Neural crest cell (in vitro differentiated cells): ENCODE results near the gene ZC3HAV1. TPM values are rescaled to one million over a fixed set of nuclear protein-coding genes. Genes with fewer than 3 reads are reported as not detected.
"Not testable (repeated sequence)": the region's sequence is repeated elsewhere in the genome, so short reads cannot be mapped to it uniquely, and the experiment has no call there.

ENCODE experiments used
- DNase-seq: peaks from one replicate; pipeline ENCODE4 v3.0.0; 2021; ENCODE audit warnings: low read depth, mixed read lengths, low spot score
- H3K27ac Mint-ChIP-seq: one replicate; pipeline ENCODE4 v1.8.0; 2021; ENCODE audit warnings: mild to moderate bottlenecking, mixed read lengths; ENCODE audit not compliant: unreplicated experiment
- H3K27me3 Mint-ChIP-seq: 2 replicates; pipeline ENCODE4 v1.8.0; 2021; ENCODE audit warnings: low read depth, mild to moderate bottlenecking, mixed read lengths
- H3K36me3 Mint-ChIP-seq: 2 replicates; pipeline ENCODE4 v1.8.0; 2021; ENCODE audit warnings: low read depth, mild to moderate bottlenecking, mixed read lengths
- H3K4me1 Mint-ChIP-seq: 2 replicates; pipeline ENCODE4 v1.8.0; 2021; ENCODE audit warnings: mixed read lengths
- H3K4me3 Mint-ChIP-seq: one replicate; pipeline ENCODE4 v1.8.0; 2021; ENCODE audit warnings: mild to moderate bottlenecking, mixed read lengths
- H3K9me3 Mint-ChIP-seq: 2 replicates; pipeline ENCODE4 v1.8.0; 2021; ENCODE audit warnings: mixed read lengths
- total RNA-seq: library from RNA; stranded (reverse); gene quantifications from 2 replicates; pipeline ENCODE4 v1.2.1, GENCODE V29; 2021
- TF ChIP-seq, protein P1 (sequence below): fragments of 200-600 bp; sonication (generic); conservative IDR thresholded peaks from 2 replicates; pipeline ENCODE4 v1.5.0; 2021; ENCODE audit warnings: antibody characterized with exemption, mild to moderate bottlenecking

Gene ZC3HAV1
- total RNA-seq, 1 donor from 2014 or later: 19.6 TPM

DNA sequence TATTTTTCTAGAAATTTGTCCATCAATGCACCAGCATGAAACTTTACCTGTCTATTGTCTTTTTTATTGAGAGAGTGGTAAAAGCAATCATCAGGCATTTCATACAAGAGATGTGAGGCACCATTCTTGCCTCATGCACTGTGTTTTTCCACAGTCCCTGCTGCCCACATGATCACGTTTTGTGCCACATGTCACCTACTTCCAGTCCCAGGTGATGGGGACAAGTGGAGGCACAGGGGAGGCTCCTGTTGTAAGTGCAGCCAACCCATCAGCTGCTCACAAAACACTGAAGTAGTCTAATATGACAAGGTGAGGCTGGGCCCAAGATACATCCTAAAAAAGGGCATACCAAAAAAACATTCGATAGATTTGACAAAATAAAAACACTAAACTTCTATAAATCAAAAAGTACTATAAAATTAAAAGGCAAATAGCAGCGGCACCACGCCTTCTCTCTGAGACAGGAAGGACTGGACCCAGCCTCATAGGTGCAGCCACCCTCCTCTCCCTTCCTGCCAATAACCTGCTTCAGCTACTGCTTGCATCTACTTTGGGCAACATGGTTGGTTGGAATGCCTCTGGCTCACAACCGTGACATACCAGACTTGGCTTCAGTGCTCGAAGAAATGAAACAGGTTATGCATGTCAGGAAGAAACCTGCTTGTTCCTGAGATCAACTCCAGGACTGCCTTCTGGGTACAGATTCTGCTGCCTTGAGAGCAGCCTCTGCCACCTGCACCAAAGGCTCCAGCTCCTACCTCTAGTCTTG is 76.0 kb downstream of the ZC3HAV1 start:
- H3K4me1 Mint-ChIP-seq: no peaks in the 10 kb centered on the region
- no peaks in the 10 kb centered on the region for H3K36me3 Mint-ChIP-seq
- peaks cover 7% of the 10 kb centered on the region for H3K27me3 Mint-ChIP-seq
- TF ChIP-seq, protein P1, sequence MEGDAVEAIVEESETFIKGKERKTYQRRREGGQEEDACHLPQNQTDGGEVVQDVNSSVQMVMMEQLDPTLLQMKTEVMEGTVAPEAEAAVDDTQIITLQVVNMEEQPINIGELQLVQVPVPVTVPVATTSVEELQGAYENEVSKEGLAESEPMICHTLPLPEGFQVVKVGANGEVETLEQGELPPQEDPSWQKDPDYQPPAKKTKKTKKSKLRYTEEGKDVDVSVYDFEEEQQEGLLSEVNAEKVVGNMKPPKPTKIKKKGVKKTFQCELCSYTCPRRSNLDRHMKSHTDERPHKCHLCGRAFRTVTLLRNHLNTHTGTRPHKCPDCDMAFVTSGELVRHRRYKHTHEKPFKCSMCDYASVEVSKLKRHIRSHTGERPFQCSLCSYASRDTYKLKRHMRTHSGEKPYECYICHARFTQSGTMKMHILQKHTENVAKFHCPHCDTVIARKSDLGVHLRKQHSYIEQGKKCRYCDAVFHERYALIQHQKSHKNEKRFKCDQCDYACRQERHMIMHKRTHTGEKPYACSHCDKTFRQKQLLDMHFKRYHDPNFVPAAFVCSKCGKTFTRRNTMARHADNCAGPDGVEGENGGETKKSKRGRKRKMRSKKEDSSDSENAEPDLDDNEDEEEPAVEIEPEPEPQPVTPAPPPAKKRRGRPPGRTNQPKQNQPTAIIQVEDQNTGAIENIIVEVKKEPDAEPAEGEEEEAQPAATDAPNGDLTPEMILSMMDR: no peak
- no peak for DNase-seq
- H3K9me3 Mint-ChIP-seq: no peaks in the 10 kb centered on the region
- H3K27ac Mint-ChIP-seq: no peak overlapping the region
- no peak overlapping the region for H3K4me3 Mint-ChIP-seq

DNA sequence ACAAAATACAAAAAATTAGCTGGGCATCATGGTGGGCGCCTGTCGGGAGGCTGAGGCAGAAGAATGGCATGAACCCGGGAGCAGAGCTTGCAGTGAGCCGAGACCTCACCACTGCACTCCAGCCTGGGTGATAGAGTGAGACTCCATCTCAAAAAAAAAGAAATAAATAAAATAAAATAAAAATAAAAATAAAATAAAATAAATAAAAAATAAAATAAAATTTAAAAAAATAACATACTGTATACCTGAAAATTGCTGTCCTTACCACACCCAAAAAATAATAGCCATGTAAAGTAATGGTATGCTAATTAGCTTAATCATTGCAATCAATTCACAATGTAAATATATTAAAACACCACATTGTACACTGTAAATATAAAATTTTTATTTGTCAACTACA is 77.0 kb downstream of the ZC3HAV1 start:
- TF ChIP-seq, protein P1: no peak
- Mint-ChIP-seq H3K27ac (no peak overlapping the region), H3K4me3 (no peak overlapping the region), H3K27me3 (peaks cover under 1% of the 10 kb centered on the region), H3K4me1 (no peaks in the 10 kb centered on the region), H3K9me3 (no peaks in the 10 kb centered on the region), H3K36me3 (no peaks in the 10 kb centered on the region)
- DNase-seq: no peak

DNA sequence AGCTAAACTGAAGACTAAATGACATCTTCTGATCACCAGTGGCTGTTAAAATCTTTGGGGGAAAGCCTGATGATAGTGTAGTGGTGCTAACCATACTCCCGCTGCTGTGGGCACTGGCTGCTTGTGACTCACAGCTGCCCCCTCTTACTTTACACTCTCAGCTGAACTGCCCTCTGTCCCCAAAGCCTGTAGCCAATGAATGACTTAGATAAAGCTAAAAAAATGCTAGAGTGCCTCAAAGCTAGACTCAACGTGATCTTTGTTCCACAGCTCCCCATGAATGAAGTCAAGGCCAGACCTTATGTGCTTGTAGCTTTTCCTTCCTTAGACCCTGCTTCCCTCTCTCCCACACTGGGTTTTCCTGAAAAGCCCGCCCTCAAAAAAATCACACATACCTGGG is 80.2 kb downstream of the ZC3HAV1 start:
- DNase-seq: no peak
- Mint-ChIP-seq H3K27ac (no peak overlapping the region), H3K4me1 (no peaks in the 10 kb centered on the region), H3K36me3 (no peaks in the 10 kb centered on the region), H3K4me3 (no peak overlapping the region), H3K27me3 (no peaks in the 10 kb centered on the region), H3K9me3 (no peaks in the 10 kb centered on the region)
- TF ChIP-seq, protein P1: no peak

DNA sequence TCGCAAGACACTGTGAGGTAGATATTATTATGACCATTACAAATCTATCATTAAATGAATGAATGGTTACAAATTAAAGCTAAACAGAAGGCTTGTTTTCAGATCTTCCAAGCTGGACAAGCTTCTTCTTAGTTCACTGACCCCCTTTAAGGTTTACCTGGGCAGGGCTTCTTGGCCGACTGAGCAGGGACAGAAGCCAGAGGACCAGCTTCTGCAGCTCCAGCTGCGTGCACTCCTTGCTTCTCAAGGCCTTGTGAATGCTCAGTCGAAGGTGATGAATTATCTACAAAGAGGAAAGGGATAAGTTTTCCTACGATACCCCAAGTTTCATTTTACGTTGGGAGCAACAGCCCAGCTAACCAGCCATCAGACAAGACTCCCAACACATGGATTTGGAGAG is 83.0 kb downstream of the ZC3HAV1 start:
- no peak overlapping the region for H3K27ac Mint-ChIP-seq
- H3K36me3 Mint-ChIP-seq: no peaks in the 10 kb centered on the region
- no peak for DNase-seq
- TF ChIP-seq, protein P1: no peak
- no peaks in the 10 kb centered on the region for H3K9me3 Mint-ChIP-seq
- no peaks in the 10 kb centered on the region for H3K4me1 Mint-ChIP-seq
- H3K27me3 Mint-ChIP-seq: no peaks in the 10 kb centered on the region
- no peak overlapping the region for H3K4me3 Mint-ChIP-seq

DNA sequence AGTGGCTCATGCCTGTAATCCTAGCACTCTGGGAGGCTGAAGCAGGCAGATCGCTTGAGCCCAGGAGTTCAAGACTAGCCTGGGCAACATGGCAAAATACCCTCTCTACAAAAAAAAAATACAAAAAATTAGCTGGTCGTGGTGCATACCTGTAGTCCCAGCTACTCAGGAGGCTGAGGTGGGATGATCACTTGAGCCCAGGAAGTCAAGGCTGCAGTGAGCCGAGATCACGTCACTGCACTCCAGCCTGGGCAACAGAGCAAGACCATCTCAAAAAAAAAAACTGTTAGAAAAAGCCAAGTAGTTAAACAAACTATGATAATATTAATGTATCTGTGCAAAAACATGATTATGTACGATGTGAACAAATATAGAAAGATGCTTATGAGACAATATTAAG is 83.7 kb downstream of the ZC3HAV1 start:
- H3K36me3 Mint-ChIP-seq, H3K27ac Mint-ChIP-seq, H3K9me3 Mint-ChIP-seq, DNase-seq, H3K27me3 Mint-ChIP-seq, H3K4me3 Mint-ChIP-seq, H3K4me1 Mint-ChIP-seq: not testable (repeated sequence)

DNA sequence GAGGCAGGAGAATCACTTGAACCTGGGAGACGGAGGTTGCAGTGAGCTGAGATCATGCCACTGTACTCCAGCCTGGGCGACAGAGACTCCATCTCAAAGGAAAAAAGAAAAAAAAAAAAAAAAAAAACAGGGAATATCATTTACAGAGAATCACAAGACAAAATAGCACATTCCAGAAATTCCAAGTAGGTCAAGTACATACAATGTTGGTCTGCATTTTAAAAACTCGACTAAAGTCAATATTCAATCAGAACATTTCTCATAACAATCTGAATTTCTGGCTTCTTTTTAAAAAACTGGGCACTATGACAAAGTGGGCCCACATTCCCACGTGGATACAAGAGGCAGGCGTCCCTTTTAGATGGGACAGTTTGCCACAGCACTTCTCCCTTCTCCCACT is 86.4 kb downstream of the ZC3HAV1 start:
- Mint-ChIP-seq H3K27me3 (no peaks in the 10 kb centered on the region), H3K36me3 (no peaks in the 10 kb centered on the region), H3K9me3 (no peaks in the 10 kb centered on the region), H3K4me3 (no peak overlapping the region), H3K4me1 (peaks cover 11% of the 10 kb centered on the region), H3K27ac (no peak overlapping the region)
- TF ChIP-seq, protein P1: no peak
- DNase-seq: no peak
